OCI-M2 (cell line): Measurements from ENCODE around the gene AIM2.
"Not testable (repeated sequence)": the region's sequence is repeated elsewhere in the genome, so short reads cannot be mapped to it uniquely, and the experiment has no call there.

Source experiments
- DNase-seq: peaks from one replicate; lab custom pipeline; 2025; ENCODE audit not compliant: unreplicated experiment; lab: John Stamatoyannopoulos, UW

The AIM2 gene

GRCh38 chr1:159076438-159077119 is at the start of gene AIM2:
AIM2 (minus strand) TSS chr1:159076766; CDS start chr1:159073499, 3,267 bp downstream.
- no peak for DNase-seq

GRCh38 chr1:159123587-159123986 is 47.0 kb upstream of the AIM2 start:
- no peak for DNase-seq

DNA sequence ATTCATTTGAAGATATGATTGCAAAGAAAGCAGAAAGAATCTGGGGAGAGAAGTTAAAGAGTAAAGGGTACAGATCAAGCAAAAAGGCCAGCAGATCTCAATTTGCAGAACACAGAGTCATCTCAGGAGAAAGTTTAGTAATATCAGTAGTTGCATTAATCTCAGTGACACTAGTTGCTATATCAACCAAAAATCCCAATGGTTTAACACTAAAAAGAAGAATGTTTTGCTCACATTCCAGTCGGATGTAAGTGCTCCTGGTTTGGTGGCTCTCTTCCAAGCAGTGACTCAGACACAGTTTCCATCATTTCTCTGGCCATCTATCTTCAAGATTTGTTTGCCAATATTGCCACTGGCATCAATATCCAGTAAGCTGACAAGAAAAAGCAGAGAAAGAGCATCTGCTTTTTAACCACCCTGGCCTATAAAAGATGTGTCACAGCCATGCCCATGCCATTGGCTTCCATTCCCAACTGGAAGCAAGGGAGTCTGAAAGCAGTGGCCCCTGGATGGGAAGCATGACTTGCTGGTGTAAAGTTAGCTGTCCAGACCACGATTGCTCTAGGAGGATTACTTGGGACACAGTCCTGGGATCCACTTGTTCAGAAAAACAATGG is 45.5 kb upstream of the AIM2 start:
- no peak for DNase-seq

DNA sequence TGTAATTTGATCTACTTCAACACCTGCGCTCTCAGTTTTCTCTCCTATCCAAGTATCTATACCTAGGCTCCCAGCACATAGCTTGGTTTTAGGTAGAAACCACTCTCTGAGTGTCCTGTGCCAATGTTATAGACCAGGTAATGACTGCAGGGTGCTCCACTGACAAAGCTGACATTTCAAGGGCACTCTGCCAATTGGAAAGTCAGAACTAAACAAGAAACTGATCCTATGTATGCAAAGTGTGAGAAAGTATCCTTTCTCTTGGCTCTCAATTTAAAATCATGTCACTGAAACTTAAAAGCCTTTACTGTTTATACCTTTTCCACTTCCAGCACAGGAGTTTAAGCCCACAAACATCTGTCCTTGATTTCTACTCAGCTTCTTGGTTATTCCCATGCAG is 45.0 kb upstream of the AIM2 start:
- no peak for DNase-seq

GRCh38 chr1:159120317-159120716 is 43.8 kb upstream of the AIM2 start:
- DNase-seq: no peak

DNA sequence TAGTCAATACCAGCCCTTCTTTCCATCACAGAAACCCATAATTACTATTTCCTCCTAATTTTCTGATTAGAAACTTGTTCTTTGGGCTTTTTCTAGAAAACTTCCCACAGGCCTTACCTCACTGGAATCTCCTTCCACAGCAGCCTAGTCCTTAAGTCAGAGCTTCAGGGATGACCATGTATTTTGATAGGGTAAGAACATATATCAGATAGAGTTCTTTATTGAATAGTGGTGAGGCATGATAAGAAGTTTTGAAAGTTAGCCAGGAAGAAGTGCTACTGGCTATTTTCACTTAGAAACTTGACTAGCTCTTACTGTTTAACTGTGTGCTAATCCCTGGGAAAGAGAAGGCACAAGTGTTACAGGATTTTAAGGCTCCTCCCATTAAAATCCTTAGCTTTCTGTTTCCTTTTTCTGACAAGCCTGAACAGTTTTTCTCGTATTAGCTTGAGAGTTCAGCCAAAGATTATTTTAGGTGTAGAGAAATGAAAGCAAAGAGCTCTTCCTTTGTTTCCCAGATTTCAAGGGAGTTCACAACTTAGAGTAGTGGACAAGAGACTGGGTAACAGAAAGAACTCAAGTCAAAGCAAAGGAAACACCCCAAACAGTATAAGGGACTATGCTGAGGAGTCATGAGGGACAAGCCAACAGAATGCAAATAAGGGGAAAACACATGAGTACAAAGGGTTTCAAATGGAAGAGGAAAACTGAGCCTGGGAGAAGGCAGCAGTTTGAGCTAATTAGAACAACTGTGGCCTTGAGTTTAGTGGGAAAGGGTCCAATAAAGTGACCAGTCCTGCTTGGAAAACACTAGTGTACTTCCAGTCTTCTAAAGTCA is 37.2 kb upstream of the AIM2 start:
- no peak for DNase-seq

DNA sequence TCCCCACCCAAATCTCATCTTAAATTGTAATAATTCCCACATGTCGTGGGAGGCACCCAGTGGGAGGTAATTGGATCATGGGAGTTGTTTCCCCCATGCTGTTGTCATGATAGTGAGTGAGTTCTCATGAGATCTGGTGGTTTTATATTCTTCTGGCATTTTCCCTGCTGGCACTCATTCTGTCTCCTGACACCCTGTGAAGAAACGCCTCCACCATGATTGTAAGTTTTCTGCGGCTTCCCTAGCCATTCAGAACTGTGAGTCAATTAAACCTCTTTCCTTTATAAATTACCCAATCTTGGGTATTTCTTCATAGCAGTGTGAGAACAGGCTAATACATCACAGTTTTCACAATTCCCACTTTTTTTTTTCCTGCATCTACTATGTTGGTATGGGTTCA is 26.5 kb upstream of the AIM2 start:
- DNase-seq: not testable (repeated sequence)

GRCh38 chr1:159100589-159100988 is 24.0 kb upstream of the AIM2 start:
- no peak for DNase-seq

GRCh38 chr1:159098596-159098995 is 22.0 kb upstream of the AIM2 start:
- DNase-seq: no peak

GRCh38 chr1:159092036-159092760 is 15.6 kb upstream of the AIM2 start:
- no peak for DNase-seq

GRCh38 chr1:159091607-159092031 is 15.1 kb upstream of the AIM2 start:
- no peak for DNase-seq

DNA sequence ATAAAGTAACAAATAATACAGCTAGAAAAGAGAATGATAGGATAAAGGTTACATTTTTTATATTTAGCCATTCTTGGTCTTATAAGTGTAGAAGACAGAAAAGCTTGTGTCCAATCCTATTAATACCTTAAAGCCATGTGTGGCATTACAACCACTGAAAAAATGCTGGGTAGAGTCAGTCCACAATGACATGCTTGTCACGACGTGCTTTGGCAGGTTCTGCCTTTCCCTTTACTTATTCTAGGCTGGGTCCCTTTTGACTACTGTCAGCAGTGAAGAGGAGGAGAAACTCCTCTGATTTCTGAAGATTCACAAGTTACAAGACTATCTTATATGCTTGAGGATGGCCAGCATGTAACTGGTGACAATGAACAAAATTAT is 14.6 kb upstream of the AIM2 start:
- DNase-seq: no peak

DNA sequence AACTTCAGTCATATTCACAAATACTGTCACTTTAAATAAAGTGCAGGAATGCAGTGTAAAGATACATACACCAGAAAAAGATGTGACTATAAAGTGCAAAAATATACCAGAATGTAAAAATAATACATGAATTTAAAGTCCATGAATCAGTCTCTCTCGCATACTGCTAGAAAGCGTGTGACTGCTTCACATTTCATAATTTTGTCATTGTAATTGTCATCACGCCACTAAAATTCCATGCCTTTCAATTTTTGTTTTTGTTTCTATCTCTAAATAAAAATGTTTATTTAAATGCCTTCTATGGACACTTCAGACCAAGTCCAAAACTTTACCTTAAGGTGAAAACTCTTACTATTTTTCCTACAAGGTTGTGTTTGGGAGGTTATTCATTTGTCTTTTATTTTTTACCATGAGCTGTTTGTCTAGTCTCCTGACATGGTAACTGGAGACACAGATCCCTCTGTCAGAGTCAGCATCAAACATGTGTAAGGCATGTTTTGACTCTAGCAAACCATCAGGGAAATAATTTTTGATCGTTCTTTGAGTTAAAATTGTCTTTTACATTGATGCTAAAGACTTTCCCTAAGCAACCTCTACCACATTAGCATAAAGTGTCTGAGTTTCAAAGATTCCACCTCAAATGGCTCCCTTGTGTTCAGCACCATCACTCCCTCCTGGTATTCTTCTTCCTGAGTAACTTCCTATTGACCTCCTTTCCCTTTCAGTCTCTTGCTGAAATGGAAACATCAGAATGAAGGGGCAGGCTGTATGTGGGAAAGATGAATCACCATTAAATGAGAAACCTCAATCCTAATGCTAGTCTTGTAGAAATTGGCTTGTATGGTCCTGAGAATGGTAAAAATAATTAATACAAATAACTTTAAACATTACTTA is 14.0 kb upstream of the AIM2 start:
- DNase-seq: no peak

DNA sequence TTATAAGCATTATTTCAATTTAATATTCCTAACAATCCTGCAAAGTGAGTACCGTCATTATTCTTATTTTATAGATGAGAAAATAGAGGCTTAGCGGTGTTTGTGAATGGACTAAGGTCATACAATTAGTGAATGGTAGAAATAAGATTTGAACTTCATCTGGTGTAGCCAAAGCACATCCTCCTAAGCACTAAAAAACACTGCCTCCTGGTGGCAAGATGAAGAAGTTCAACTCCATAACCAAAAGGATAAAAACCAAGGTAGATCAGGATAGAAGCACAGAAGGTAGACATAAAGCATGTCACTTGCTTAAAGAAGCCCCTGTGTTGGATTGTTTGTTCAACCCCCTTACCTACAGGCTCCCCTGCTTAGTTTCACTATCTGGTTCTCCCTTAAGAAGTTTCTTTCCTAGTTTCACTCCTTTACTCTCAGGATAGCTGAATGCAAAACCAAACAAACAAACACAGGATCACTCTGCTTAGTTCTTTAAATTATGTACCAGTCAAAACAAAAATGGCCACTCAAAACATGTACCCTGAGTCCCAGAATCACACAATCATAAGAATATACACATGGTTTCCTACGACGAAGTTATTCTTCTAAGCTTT is 12.7 kb upstream of the AIM2 start:
- no peak for DNase-seq

- DNase-seq: no peak
Observed at GRCh38 chr1:159088546-159089183, 12.1 kb upstream of the AIM2 start.

GRCh38 chr1:159088050-159088449 is 11.5 kb upstream of the AIM2 start:
- no peak for DNase-seq

DNA sequence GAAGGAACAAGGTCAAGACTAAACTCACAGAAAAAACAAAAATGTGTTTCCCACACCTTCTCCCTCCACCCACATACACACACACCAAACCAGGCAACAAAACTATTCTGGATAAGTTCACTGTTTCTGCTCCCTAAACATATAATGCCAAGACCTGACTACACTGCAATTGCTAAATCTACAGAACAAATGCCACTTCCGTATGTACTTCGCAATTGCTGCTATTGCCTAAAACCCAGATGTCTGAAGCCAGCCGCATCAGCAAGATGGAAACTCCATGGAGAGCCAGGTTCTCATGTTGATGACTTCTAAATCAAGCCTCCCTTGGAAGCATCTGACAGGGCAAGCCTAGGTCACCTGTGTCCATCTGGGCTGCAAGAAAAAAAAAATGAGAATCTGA is 8.3 kb upstream of the AIM2 start:
- no peak for DNase-seq

GRCh38 chr1:159084152-159084551 is 7.6 kb upstream of the AIM2 start:
- DNase-seq: no peak

DNA sequence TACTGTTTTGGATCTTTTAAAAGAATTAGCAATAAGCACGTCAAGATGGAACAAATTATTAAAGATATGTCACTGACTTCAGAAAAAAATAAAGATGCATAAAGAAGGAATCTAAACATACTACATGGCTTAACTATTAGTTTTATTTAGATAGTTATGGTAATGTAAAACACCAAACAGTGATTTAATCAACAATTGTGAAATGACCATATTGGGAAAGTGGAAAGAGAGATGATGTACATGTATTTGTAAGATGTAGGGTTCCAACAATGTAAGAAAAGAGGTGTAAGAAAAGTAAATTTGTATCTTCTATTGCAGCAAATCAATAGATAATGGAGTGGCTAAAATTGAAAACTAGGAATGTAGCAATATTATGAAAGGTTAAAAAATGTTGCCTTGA is 6.4 kb upstream of the AIM2 start:
- DNase-seq: no peak

DNA sequence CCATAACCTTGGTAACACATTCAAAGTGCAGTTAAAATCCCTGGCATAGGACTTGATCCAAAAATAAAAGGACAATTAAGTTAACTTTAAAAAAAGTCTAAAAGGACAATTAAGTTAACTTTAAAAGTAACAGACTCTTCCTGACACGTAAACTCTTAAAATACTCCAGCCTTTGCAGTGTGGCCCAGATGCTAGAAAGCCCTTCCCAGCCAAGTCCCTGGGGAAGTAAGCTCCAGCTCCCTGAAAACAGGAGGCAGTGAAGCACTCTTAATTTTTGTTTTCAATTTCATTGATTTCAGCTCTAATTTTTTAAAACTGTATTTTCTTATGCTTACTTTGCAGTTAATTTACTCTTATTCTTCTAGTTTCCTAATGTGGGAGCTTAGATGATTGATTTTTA is 5.1 kb upstream of the AIM2 start:
- no peak for DNase-seq
